Panc1 (cell line): ENCODE data around the gene ARSG. TPM values are rescaled to one million over a fixed set of nuclear protein-coding genes. Genes with fewer than 3 reads are reported as not detected.

Source experiments
- ATAC-seq: fragments of 200-7000 bp; cut with Tn5 transposase; 2 replicates; pipeline ENCODE4 v1.9.1; 2020; ENCODE audit warnings: mild to moderate bottlenecking, moderate library complexity
- BruUV-seq: library from RNA; stranded (reverse); fragments of 400-500 nt; replicated peaks from 2 replicates; lab custom pipeline; 2021; lab: Mats Ljungman, UMichigan
- CTCF ChIA-PET: fragments of 300-600 bp; sonication (Branson Sonifier 250); formaldehyde crosslinking; loops from one replicate; lab custom pipeline; 2022; ENCODE audit warnings: antibody characterized with exemption; lab: Charles Lee
- POLR2A ChIA-PET: fragments of 300-600 bp; sonication (Branson Sonifier 250); formaldehyde crosslinking; loops from one replicate; lab custom pipeline; 2022; ENCODE audit warnings: antibody characterized with exemption; lab: Charles Lee
- DNase-seq: peaks from one replicate; pipeline ENCODE4 v3.0.0-alpha.2; 2010; ENCODE audit warnings: low read depth, low spot score
- H3K27ac ChIP-seq: 2 replicates; pipeline ENCODE4 v1.5.1; 2011; ENCODE audit warnings: mild to moderate bottlenecking, low read length, inconsistent platforms
- H3K27me3 ChIP-seq: fragments of 200-500 bp; sonication (Bioruptor generic); 2 replicates; pipeline ENCODE4 v1.6.0; 2014; ENCODE audit warnings: low read length, inconsistent platforms; ENCODE audit not compliant: control insufficient read depth, insufficient read depth
- H3K36me3 ChIP-seq: fragments of 200-500 bp; sonication (Bioruptor generic); 2 replicates; pipeline ENCODE4 v1.5.1; 2014; ENCODE audit warnings: inconsistent platforms, mild to moderate bottlenecking, low read length, moderate library complexity; ENCODE audit not compliant: control insufficient read depth, insufficient read depth
- H3K4me1 ChIP-seq: 2 replicates; pipeline ENCODE4 v1.5.1; 2011; ENCODE audit warnings: inconsistent platforms, mild to moderate bottlenecking, low read length, moderate library complexity; ENCODE audit not compliant: control insufficient read depth, insufficient read depth
- H3K4me3 ChIP-seq, 2 experiments: 2 replicates each; pipeline ENCODE4 v1.5.1; 2011 to 2012; ENCODE audit warnings: low read depth in 2 of 2, low read length in 2 of 2, mild to moderate bottlenecking in 2 of 2, inconsistent platforms in 1 of 2, moderate library complexity in 1 of 2
- H3K9me3 ChIP-seq: fragments of 200-500 bp; sonication (Bioruptor generic); 2 replicates; pipeline ENCODE4 v1.5.1; 2014; ENCODE audit warnings: low read depth, mild to moderate bottlenecking, inconsistent platforms, low read length, moderate library complexity; ENCODE audit not compliant: control insufficient read depth, insufficient read depth
- POLR2AphosphoS5 ChIP-seq: IDR thresholded peaks from 2 replicates; pipeline ENCODE4 v1.6.1; 2012; ENCODE audit warnings: mild to moderate bottlenecking, low read depth, low read length, moderate library complexity
- REST ChIP-seq, 2 experiments: IDR thresholded peaks; 2 replicates each; pipeline ENCODE4 v1.6.1; 2011 to 2012; ENCODE audit warnings: low read depth in 2 of 2, control low read depth in 1 of 2, low read length in 1 of 2, mild to moderate bottlenecking in 1 of 2, moderate library complexity in 1 of 2; ENCODE audit not compliant: insufficient read depth in 1 of 2
- SIN3A ChIP-seq: IDR thresholded peaks from 2 replicates; pipeline ENCODE4 v1.6.1; 2012; ENCODE audit warnings: low read depth, mild to moderate bottlenecking, low read length, moderate library complexity, borderline replicate concordance; ENCODE audit not compliant: insufficient read depth
- TCF7L2 ChIP-seq: IDR thresholded peaks from 2 replicates; pipeline ENCODE4 v1.6.1; 2011; ENCODE audit warnings: mild to moderate bottlenecking, low read depth, low read length, inconsistent platforms
- in situ Hi-C: cut with HindIII; loops from 2 replicates; pipeline ENCODE4 v1.10.0; 2016; ENCODE audit warnings: low sequenced_read_pairs, low pct_unique_long_range_greater_than_20kb
- intact Hi-C: fragments of 100-400 bp; cut with micrococcal nuclease; formaldehyde crosslinking; loops from one replicate; pipeline ENCODE4 v1.10.0; 2022; ENCODE audit not compliant: unreplicated experiment
- total RNA-seq: library from RNA; stranded (reverse); gene quantifications from one replicate; pipeline ENCODE4 v1.2.1, GENCODE V29; 2021; ENCODE audit not compliant: unreplicated experiment
- TF ChIP-seq, protein P1 (sequence below): fragments of 450-650 bp; IDR thresholded peaks from 2 replicates; pipeline ENCODE4 v1.5.1; 2017; ENCODE audit warnings: mild to moderate bottlenecking

ARSG gene
- total RNA-seq, 1 experiment from 2014 or later: 2.3 TPM

DNA sequence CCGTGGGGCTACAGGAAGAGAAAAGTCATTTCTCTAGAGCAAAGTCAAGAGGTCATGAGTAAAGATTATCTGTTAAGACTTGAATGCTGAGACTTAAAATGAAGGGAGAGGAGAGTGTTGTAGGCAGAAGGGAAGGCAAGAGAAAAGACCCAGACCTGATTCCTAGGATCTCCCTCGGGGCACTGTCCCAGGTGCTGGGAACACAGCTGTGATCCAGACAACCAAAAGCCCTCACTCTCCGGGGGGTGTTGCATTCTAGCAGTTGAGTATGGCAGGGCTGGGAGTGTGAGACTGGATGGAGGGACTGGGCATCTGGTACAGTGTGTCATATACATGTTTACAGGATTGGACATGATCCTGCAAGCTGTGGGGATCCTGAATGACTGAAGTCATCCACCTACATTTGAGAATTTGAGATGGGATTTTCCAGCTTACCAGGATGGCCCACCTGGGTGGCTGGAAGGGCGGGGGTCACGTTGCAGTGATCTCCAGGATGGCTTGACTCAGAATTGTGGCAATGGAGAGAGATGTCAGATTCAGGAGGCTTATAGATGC lies 29.1 kb downstream of the ARSG start:
- ATAC-seq (no peak), DNase-seq (no peak)
- ChIA-PET CTCF (no interaction called here), POLR2A (no interaction called here)
- Histone ChIP-seq H3K4me3 (no peak overlapping the region), H3K27ac (no peak overlapping the region), H3K36me3 (no peaks in the 10 kb centered on the region), H3K4me1 (no peaks in the 10 kb centered on the region), H3K9me3 (no peaks in the 10 kb centered on the region), H3K27me3 (no peaks in the 10 kb centered on the region)
- intact Hi-C loops (no loop called here), in situ Hi-C loops (no loop called here)
- no TSS peak for BruUV-seq
- TF ChIP-seq TCF7L2: no peak

DNA sequence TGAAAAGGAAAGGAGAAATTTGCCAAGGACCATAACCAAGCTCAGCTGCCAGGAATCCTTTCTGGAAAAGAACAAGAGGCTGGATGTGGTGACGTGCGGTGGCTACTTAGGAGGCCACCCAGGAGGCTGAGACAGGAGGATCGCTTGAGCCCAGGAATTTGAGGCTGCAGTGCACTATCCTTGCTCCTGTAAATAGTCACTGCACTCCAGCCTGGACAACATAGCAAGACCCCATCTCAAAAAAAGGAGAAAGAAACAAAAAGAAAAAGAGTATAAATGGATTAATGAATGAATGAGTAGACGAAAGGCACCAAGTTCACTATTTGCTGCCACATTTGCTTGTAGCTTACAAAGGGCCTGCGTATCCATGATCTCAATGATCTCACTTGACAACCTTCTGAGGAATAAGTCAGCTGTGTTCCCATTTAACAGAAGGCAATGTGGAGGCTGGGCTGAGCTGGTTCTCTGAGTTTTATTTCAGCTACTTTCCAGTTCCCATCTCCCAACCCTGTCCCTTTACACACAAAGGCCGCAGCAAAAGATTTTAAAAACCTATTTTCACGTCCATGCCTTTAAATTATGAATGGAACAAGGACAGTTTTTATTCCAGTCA lies 29.8 kb downstream of the ARSG start:
- in situ Hi-C loops (no loop called here), intact Hi-C loops (no loop called here)
- ChIA-PET POLR2A (no interaction called here), CTCF (no interaction called here)
- H3K36me3 ChIP-seq: no peaks in the 10 kb centered on the region
- H3K4me1 ChIP-seq: no peaks in the 10 kb centered on the region
- no peak overlapping the region for H3K27ac ChIP-seq
- ATAC-seq: no peak
- no TSS peak for BruUV-seq
- H3K9me3 ChIP-seq: no peaks in the 10 kb centered on the region
- no peak for DNase-seq
- no peak for TF ChIP-seq POLR2AphosphoS5
- TF ChIP-seq, protein P1, sequence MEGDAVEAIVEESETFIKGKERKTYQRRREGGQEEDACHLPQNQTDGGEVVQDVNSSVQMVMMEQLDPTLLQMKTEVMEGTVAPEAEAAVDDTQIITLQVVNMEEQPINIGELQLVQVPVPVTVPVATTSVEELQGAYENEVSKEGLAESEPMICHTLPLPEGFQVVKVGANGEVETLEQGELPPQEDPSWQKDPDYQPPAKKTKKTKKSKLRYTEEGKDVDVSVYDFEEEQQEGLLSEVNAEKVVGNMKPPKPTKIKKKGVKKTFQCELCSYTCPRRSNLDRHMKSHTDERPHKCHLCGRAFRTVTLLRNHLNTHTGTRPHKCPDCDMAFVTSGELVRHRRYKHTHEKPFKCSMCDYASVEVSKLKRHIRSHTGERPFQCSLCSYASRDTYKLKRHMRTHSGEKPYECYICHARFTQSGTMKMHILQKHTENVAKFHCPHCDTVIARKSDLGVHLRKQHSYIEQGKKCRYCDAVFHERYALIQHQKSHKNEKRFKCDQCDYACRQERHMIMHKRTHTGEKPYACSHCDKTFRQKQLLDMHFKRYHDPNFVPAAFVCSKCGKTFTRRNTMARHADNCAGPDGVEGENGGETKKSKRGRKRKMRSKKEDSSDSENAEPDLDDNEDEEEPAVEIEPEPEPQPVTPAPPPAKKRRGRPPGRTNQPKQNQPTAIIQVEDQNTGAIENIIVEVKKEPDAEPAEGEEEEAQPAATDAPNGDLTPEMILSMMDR: no peak
- no peak for TF ChIP-seq TCF7L2
- no peak for TF ChIP-seq SIN3A
- TF ChIP-seq REST (IDR thresholded peaks at IDR 0.05; ENCODE audit: insufficient read depth in 1 of 2, low read depth in 2 of 2, low read length in 1 of 2): no peak
- no peak overlapping the region for H3K4me3 ChIP-seq
- no peaks in the 10 kb centered on the region for H3K27me3 ChIP-seq

DNA sequence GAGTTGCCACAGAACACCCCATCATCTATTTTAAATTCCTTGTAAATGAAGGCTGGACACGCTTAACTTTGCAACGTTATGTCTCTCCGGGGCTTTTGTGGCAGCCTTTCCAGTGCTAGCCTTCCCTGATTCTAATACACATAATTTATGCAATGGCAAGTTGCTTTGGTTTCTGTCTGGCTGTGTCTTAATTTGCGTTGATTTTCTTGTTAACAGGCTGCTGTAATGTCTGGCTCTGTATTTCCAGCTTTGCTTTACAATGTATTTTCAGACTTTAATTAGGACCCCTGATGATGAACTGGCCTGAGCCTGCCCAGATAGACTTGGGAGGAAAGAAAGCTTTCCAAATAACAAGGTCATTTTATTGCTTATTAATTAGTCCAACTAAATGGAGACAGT lies 30.3 kb downstream of the ARSG start:
- in situ Hi-C loops (no loop called here), intact Hi-C loops (no loop called here)
- Histone ChIP-seq H3K9me3 (no peaks in the 10 kb centered on the region), H3K27me3 (no peaks in the 10 kb centered on the region), H3K4me3 (no peak overlapping the region), H3K36me3 (no peaks in the 10 kb centered on the region), H3K27ac (no peak overlapping the region), H3K4me1 (no peaks in the 10 kb centered on the region)
- ATAC-seq (no peak), DNase-seq (no peak)
- TF ChIP-seq POLR2AphosphoS5 (no peak), TCF7L2 (no peak), REST (IDR thresholded peaks at IDR 0.05; ENCODE audit: insufficient read depth in 1 of 2, low read depth in 2 of 2, low read length in 1 of 2) (no peak), SIN3A (no peak)
- TF ChIP-seq, protein P1: no peak
- ChIA-PET POLR2A (no interaction called here), CTCF (no interaction called here)
- BruUV-seq: no TSS peak
